GM13976 (cell line): ENCODE results near the gene NHLRC1.

Experiments used
- DNase-seq: peaks from one replicate; pipeline ENCODE4 v3.0.0; 2012; ENCODE audit warnings: low spot score
- in situ Hi-C: fragments of 300-500 bp; cut with MboI; formaldehyde crosslinking; loops from one replicate; pipeline ENCODE4 v1.12.0; 2022; ENCODE audit warnings: low sequenced_read_pairs, mixed read lengths, inconsistent platforms; ENCODE audit not compliant: unreplicated experiment
- TF ChIP-seq, protein P1 (sequence below): IDR thresholded peaks from 2 replicates; pipeline ENCODE4 v1.5.1; 2012; ENCODE audit warnings: borderline replicate concordance, mild to moderate bottlenecking; ENCODE audit not compliant: insufficient read depth; ENCODE audit errors: extremely low read depth, missing control alignments, control extremely low read depth

Gene NHLRC1

DNA sequence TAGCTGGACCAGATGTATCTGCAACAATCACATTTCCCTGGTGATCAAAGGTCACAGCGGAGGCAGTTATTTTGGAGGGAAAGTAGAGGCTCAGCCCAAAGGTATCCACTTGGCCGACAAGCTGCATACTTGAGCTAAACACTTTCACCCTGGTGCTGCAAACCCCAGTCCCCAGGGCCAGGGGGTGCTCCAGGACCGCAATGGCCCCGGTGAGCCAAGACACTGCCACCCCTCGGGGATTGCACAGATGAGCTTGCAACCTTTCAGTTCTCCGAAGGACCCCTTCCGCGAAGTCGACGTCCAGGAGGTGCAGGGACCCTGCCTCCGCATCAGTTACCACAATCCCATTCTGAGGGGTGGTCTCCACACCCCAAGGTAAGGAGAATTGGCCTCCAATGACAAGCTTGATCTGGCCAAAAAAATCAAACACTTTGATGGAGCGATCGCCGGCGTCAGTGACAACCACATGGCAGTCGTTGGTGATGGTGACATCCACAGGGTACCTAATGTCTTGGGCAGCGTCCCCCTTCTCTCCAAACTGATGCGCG, 823 bp downstream of the NHLRC1 start:
- in situ Hi-C loops = no loop called here
- DNase-seq = peak; percentile 30
- TF ChIP-seq, protein P1, sequence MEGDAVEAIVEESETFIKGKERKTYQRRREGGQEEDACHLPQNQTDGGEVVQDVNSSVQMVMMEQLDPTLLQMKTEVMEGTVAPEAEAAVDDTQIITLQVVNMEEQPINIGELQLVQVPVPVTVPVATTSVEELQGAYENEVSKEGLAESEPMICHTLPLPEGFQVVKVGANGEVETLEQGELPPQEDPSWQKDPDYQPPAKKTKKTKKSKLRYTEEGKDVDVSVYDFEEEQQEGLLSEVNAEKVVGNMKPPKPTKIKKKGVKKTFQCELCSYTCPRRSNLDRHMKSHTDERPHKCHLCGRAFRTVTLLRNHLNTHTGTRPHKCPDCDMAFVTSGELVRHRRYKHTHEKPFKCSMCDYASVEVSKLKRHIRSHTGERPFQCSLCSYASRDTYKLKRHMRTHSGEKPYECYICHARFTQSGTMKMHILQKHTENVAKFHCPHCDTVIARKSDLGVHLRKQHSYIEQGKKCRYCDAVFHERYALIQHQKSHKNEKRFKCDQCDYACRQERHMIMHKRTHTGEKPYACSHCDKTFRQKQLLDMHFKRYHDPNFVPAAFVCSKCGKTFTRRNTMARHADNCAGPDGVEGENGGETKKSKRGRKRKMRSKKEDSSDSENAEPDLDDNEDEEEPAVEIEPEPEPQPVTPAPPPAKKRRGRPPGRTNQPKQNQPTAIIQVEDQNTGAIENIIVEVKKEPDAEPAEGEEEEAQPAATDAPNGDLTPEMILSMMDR = no peak

- no peak for DNase-seq
- in situ Hi-C loops = no loop called here
- TF ChIP-seq, protein P1 = no peak
These were observed 3.2 kb downstream of the NHLRC1 start for GRCh38 chr6:18119236-18119635.

- DNase-seq = no peak
- in situ Hi-C loops = no loop called here
- TF ChIP-seq, protein P1 = no peak
These were observed 4.1 kb downstream of the NHLRC1 start for GRCh38 chr6:18118330-18118729.

DNA sequence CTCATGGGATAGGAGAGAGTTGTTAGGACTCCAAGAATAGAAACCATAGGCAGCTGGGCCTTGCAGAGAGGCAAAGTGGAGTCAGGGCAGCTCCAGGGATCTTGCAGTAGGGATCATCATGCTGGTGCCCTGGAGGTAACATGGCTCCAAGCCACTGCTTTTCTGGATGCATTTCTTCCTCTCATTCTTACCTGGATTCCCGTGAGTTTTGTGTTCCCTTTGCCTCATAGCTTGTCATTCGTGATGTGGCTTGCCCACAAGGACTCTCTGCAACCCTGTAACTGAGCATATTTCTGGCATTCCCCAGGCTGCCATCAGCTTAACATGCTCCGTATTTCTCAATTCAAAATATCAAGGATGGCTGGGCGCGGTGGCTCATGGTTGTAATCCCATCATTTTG, 5.3 kb downstream of the NHLRC1 start:
- TF ChIP-seq, protein P1 = no peak
- in situ Hi-C loops = no loop called here
- no peak for DNase-seq

DNA sequence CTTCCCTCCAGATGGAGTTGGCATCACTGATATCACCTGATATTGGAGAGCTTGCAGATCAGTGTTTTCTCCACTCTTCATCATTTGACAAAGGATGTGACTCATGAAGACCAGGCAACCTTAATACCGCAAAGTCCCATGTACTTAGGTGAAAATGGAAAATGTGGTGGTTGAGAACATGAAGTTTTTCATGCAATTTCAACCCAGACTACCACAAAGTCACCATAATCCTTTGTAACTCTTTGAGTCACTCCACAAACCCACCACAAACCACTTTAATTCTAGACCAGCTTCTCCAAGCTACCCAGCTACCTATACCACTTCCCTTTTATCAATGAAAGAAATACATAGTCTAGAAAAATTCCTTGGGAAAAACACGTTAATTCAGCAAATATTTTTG, 7.1 kb downstream of the NHLRC1 start:
- no peak for DNase-seq
- in situ Hi-C loops = no loop called here
- TF ChIP-seq, protein P1 = no peak

- in situ Hi-C loops = no loop called here
- TF ChIP-seq, protein P1 = no peak
- no peak for DNase-seq
These were observed 12.3 kb downstream of the NHLRC1 start for GRCh38 chr6:18110162-18110561.
